Measurements from ENCODE around the gene AIMP2. TPM values are rescaled to one million over a fixed set of nuclear protein-coding genes. Genes with fewer than 3 reads are reported as not detected.
"Not testable (repeated sequence)": the region's sequence is repeated elsewhere in the genome, so short reads cannot be mapped to it uniquely, and the experiment has no call there.

The AIMP2 gene
- total RNA-seq, 4 donors from 2014 or later = 13.2 to 103 (median 59.0) TPM

- H3K4me3 ChIP-seq = no peak overlapping the region
- no peak for DNase-seq
- H3K27ac ChIP-seq = no peak overlapping the region
- peaks cover 0 to 27% (median 3%) of the 10 kb centered on the region in 4 donors for H3K4me1 ChIP-seq
- no peaks in the 10 kb centered on the region for H3K9me3 ChIP-seq
- peaks cover 0 to 12% (median 0%) of the 10 kb centered on the region in 3 donors for H3K36me3 ChIP-seq
- TF ChIP-seq, protein P1, sequence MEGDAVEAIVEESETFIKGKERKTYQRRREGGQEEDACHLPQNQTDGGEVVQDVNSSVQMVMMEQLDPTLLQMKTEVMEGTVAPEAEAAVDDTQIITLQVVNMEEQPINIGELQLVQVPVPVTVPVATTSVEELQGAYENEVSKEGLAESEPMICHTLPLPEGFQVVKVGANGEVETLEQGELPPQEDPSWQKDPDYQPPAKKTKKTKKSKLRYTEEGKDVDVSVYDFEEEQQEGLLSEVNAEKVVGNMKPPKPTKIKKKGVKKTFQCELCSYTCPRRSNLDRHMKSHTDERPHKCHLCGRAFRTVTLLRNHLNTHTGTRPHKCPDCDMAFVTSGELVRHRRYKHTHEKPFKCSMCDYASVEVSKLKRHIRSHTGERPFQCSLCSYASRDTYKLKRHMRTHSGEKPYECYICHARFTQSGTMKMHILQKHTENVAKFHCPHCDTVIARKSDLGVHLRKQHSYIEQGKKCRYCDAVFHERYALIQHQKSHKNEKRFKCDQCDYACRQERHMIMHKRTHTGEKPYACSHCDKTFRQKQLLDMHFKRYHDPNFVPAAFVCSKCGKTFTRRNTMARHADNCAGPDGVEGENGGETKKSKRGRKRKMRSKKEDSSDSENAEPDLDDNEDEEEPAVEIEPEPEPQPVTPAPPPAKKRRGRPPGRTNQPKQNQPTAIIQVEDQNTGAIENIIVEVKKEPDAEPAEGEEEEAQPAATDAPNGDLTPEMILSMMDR (IDR thresholded peaks at IDR 0.05) = no peak
- no peak for TF ChIP-seq POLR2A (IDR thresholded peaks at IDR 0.05)
- H3K27me3 ChIP-seq = no peaks in the 10 kb centered on the region
Measured at GRCh38 chr7:6007386-6007785, 1.7 kb upstream of the AIMP2 start.

DNA sequence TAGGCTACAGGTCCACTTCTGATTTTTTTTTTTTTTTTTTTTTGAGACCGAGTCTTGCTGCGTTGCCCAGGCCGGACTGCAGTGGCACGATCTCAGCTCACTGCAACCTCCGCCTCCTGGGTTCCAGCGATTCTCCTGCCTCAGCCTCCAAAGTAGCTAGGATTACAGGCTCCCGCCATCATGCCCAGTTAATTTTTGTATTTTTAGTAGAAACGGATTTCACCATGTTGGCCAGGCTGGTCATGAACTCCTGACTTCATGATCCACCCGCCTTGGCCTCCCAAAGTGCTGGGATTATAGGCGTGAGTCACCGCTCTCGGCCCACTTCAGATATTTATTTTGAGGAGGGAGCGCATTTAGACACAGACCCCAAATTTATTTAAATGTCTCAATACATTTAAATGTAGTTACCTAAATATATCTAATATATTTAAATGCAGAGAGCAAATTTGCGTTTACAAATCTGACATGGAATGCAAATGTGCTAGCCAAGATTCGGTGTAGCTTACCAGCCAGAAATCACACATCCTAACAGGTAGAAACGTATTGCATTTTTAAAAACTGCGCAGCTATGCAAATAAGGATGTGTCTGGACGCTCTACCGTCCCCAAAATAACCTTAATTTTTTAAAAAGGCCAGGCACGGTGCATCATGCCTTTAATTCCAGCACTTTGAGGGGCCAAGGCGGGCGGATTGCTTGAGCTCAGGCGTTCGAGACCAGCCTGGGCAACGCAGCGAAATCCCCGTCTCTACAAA lies 1.1 kb upstream of the AIMP2 start:
- peak overlapping the region in 3 of 4 donors; percentile 80 to 98 (median 87) for H3K27ac ChIP-seq
- not testable (repeated sequence) for H3K27me3 ChIP-seq, H3K36me3 ChIP-seq, DNase-seq, H3K9me3 ChIP-seq
- H3K4me1 ChIP-seq = peaks cover 0 to 27% (median 3%) of the 10 kb centered on the region in 4 donors
- H3K4me3 ChIP-seq = peak overlapping the region; percentile 55 to 81 (median 73)

DNA sequence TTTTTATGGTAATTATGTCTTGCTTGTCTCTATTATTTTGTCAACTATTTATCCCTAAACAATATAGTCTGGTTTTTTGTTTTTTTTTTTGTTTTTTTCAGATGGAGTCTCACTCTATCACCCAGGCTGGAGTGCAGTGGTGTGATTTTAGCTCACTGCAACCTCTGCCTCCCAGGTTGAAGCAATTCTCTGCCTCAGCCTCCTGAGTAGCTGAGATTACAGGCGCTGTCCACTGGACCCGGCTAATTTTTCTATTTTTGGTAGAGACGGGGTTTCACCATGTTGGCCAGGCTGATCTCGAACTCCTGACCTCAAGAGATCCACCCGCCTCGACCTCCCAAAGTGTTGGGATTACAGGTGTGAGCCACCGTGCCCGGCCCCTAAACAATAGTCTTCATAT lies 1.3 kb downstream of the AIMP2 start:
- H3K9me3 ChIP-seq, H3K27me3 ChIP-seq, H3K36me3 ChIP-seq: not testable (repeated sequence)
- Histone ChIP-seq H3K27ac (peak overlapping the region in 2 of 4 donors; percentile 87 to 98), H3K4me1 (peaks cover 0 to 27% (median 3%) of the 10 kb centered on the region in 4 donors), H3K4me3 (peak overlapping the region in 1 of 4 donors; percentile 71)
- peak in 1 of 3 donors; percentile 39 for DNase-seq

GRCh38 chr7:6011541-6011940 lies 2.5 kb downstream of the AIMP2 start:
- Histone ChIP-seq H3K4me1 (peaks cover 0 to 31% (median 3%) of the 10 kb centered on the region in 4 donors), H3K36me3 (peaks cover 0 to 19% (median 0%) of the 10 kb centered on the region in 3 donors), H3K27ac (peak overlapping the region in 3 of 4 donors; percentile 68 to 78 (median 73)), H3K4me3 (no peak overlapping the region), H3K27me3 (no peaks in the 10 kb centered on the region), H3K9me3 (no peaks in the 10 kb centered on the region)
- TF ChIP-seq, protein P1 (IDR thresholded peaks at IDR 0.05) = no peak
- no peak for TF ChIP-seq POLR2A (IDR thresholded peaks at IDR 0.05)
- no peak for DNase-seq

GRCh38 chr7:6012355-6013104 lies 3.5 kb downstream of the AIMP2 start:
- H3K4me1 ChIP-seq = peaks cover 0 to 31% (median 3%) of the 10 kb centered on the region in 4 donors
- DNase-seq = peak in 2 of 3 donors; percentile 72 to 79
- peak overlapping the region in 3 of 4 donors; percentile 68 to 81 (median 78) for H3K27ac ChIP-seq
- H3K4me3 ChIP-seq = no peak overlapping the region
- peaks cover 0 to 27% (median 0%) of the 10 kb centered on the region in 3 donors for H3K36me3 ChIP-seq
- H3K27me3 ChIP-seq = no peaks in the 10 kb centered on the region
- TF ChIP-seq, protein P1 (IDR thresholded peaks at IDR 0.05) = no peak
- no peak for TF ChIP-seq POLR2A (IDR thresholded peaks at IDR 0.05)
- no peaks in the 10 kb centered on the region for H3K9me3 ChIP-seq

DNA sequence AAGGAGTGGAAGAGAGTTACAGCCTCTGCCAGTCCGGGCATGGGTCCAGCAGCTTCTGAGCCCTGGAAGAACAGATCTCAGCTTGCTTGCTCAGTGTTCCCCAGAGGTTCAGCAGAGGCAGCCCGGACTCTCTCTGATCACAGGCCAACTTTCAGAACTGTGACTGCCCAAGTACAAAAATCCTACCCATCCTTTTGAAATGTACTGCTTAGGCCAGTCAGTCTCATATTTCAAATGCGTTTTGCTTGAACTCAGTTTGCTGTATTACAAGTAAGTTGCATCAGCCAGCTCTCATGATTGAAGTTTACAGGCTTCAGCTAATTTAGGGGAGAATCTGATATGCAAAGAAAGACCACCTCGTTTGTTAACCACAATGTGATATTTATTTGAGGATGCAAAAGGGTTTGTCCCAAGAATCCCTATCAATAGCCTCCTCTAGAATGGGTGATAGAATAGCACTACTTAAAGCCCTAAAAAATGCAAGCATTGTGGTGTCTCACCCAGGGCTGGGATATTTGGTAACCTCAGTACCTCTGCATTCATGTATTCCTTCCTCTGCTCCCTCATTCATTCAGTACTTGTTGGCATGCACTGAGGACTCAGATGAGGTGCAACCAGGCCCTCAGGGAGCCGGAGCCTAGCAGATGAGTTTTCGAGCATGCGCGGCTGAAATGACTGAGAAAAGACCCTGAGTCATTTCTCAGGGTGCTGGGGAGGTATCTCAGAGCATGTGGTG lies 7.0 kb downstream of the AIMP2 start:
- TF ChIP-seq POLR2A (IDR thresholded peaks at IDR 0.05) = no peak
- TF ChIP-seq, protein P1 (IDR thresholded peaks at IDR 0.05) = no peak
- H3K4me3 ChIP-seq = no peak overlapping the region
- no peak for DNase-seq
- peaks cover 0 to 58% (median 0%) of the 10 kb centered on the region in 3 donors for H3K36me3 ChIP-seq
- peaks cover 0 to 13% (median 0%) of the 10 kb centered on the region in 4 donors for H3K4me1 ChIP-seq
- peak overlapping the region in 1 of 4 donors; percentile 23 for H3K27ac ChIP-seq
- H3K9me3 ChIP-seq = no peaks in the 10 kb centered on the region
- H3K27me3 ChIP-seq = no peaks in the 10 kb centered on the region

Measured in Peyer's patch (tissue), 4 donors.